ENCODE results near the gene SART1.
A peak's percentile ranks its signal among the peaks of the same experiment; 100 is the strongest.

Gene SART1

DNA sequence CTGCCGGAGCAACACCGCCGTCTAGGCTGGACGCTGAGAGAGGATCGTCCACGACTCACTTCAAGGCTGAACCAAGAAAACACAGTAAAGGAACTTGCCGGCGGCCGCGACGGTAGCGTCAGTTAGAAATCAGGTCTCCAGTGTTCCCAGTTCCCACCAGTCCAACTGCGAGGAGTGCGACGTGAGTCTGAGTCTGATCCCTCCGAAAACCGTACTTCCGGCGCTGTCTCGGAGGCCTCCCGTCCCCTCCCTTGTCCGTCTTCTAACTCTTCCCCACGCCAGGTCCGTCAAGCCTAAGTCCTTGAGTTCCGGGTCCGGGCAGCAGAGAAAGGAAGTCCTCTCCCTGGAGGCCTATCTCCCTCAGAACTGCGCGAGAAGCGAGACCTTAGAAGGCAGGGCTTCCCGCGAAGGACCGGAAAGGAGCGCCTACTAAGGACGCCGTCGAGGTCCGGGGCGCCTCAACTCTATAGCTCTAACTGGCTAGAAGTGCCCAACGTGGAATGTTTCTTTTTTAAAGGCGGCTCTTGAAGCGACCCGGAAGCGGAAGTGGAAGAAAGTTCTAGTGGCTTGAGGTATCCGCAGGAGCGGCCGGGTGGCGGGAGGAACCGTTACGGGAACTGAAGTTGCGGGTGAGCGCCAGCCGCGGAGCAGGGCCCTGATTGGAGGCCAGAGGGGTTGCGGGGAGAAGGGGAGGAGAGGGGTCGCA is 40.6 kb downstream of the SART1 start, which contains the start of the genes BANF1 and EIF1AD:
Gene BANF1, plus strand, starts transcription at position 562 of the 706 bp plus-strand sequence. CDS start 748 bp downstream, outside the sequence.
Gene EIF1AD, minus strand, starts transcription at position 216 of the 706 bp plus-strand sequence. CDS start 1,768 bp downstream, outside the sequence.
- Histone ChIP-seq H3K36me3 (ENCODE audit: control insufficient read depth, insufficient read depth, low read length) (peaks cover 31% of the 10 kb centered on the region), H3K4me3 (replicated peaks; ENCODE audit: low read depth, low read length) (peak within 1 kb of the TSS; percentile 96), H3K27me3 (replicated peaks; ENCODE audit: control insufficient read depth, insufficient read depth, low read length) (no peaks in the 10 kb centered on the region)
- TF ChIP-seq, protein P1, sequence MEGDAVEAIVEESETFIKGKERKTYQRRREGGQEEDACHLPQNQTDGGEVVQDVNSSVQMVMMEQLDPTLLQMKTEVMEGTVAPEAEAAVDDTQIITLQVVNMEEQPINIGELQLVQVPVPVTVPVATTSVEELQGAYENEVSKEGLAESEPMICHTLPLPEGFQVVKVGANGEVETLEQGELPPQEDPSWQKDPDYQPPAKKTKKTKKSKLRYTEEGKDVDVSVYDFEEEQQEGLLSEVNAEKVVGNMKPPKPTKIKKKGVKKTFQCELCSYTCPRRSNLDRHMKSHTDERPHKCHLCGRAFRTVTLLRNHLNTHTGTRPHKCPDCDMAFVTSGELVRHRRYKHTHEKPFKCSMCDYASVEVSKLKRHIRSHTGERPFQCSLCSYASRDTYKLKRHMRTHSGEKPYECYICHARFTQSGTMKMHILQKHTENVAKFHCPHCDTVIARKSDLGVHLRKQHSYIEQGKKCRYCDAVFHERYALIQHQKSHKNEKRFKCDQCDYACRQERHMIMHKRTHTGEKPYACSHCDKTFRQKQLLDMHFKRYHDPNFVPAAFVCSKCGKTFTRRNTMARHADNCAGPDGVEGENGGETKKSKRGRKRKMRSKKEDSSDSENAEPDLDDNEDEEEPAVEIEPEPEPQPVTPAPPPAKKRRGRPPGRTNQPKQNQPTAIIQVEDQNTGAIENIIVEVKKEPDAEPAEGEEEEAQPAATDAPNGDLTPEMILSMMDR (IDR thresholded peaks at IDR 0.05; ENCODE audit: insufficient read depth, low read length, poor library complexity, severe bottlenecking): no peak
- DNase-seq (ENCODE audit: extremely low read depth, insufficient read length): peak; percentile 94

DNA sequence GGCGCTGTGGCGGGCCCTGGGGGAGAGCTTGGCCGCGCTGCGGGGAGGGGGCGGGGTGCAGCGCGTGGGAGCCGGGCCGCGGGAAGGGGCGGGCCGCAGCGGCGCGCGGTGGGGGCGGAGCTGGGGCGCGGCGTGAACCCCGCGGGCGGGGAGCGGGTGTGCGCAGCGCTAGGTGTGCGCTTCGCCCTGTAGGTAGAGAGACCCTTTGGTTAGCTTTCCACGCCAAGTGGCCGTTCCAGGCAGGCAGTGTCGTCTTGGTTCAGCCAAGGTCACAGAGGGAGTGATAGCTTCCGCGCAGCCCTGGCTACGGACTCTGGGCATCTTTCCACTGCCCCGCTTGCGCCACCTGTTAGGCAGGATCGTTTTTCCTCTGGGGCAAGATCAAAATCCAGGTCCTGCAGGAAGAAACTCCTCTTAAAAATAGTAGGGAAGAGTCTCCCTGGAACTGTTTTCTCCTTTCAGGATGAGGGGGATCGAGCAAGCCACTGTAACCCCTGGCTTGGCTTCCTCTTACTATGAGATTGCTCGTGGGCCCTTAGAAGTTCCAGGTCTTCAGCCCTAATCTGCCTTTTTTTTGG is 41.2 kb downstream of the SART1 start:
- H3K4me3 ChIP-seq (replicated peaks; ENCODE audit: low read depth, low read length): peak overlapping the region; percentile 96
- H3K27me3 ChIP-seq (replicated peaks; ENCODE audit: control insufficient read depth, insufficient read depth, low read length): no peaks in the 10 kb centered on the region
- TF ChIP-seq, protein P1 (IDR thresholded peaks at IDR 0.05; ENCODE audit: insufficient read depth, low read length, poor library complexity, severe bottlenecking): peak; percentile 19
- peaks cover 28% of the 10 kb centered on the region for H3K36me3 ChIP-seq (ENCODE audit: control insufficient read depth, insufficient read depth, low read length)
- no peak for DNase-seq (ENCODE audit: extremely low read depth, insufficient read length)

DNA sequence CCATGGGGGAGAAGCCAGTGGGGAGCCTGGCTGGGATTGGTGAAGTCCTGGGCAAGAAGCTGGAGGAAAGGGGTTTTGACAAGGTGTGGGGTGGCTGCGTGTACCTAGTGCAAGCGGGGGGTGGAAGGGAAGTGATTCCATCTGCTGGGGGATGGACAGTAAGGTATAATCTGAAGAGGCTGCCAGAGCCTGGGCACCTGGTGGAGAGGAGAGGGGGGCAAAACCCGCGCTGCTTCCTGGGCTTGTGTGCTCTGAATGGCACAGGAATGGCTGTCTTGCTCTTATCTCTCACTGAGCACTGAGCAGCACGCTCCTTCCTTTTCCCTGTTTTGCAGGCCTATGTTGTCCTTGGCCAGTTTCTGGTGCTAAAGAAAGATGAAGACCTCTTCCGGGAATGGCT is 41.8 kb downstream of the SART1 start:
- H3K36me3 ChIP-seq (ENCODE audit: control insufficient read depth, insufficient read depth, low read length): peaks cover 24% of the 10 kb centered on the region
- no peaks in the 10 kb centered on the region for H3K27me3 ChIP-seq (replicated peaks; ENCODE audit: control insufficient read depth, insufficient read depth, low read length)
- peak overlapping the region; percentile 96 for H3K4me3 ChIP-seq (replicated peaks; ENCODE audit: low read depth, low read length)
- TF ChIP-seq, protein P1 (IDR thresholded peaks at IDR 0.05; ENCODE audit: insufficient read depth, low read length, poor library complexity, severe bottlenecking): no peak
- no peak for DNase-seq (ENCODE audit: extremely low read depth, insufficient read length)

DNA sequence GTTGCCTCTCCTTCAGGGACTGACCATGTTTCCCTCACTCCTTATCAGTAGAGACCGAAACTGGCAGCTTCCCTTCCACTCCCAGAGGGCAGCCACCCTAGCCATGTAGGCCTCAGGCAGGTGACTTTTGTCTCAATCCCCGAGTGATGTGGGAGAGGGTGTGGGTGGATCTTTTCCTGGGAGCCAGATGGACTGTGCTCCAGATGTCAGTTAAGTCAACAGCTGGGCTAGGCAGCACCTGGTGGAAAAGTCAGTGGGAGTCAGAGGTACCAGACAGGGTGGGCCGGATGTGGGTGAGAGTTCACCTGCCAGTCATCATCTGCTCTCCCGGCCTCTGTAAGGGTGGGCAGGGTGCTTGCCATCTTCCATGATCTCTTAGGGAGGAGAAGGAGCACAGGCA is 42.7 kb downstream of the SART1 start:
- no peaks in the 10 kb centered on the region for H3K27me3 ChIP-seq (replicated peaks; ENCODE audit: control insufficient read depth, insufficient read depth, low read length)
- DNase-seq (ENCODE audit: extremely low read depth, insufficient read length): no peak
- no peak overlapping the region for H3K4me3 ChIP-seq (replicated peaks; ENCODE audit: low read depth, low read length)
- TF ChIP-seq, protein P1 (IDR thresholded peaks at IDR 0.05; ENCODE audit: insufficient read depth, low read length, poor library complexity, severe bottlenecking): no peak
- H3K36me3 ChIP-seq (ENCODE audit: control insufficient read depth, insufficient read depth, low read length): peaks cover 18% of the 10 kb centered on the region

DNA sequence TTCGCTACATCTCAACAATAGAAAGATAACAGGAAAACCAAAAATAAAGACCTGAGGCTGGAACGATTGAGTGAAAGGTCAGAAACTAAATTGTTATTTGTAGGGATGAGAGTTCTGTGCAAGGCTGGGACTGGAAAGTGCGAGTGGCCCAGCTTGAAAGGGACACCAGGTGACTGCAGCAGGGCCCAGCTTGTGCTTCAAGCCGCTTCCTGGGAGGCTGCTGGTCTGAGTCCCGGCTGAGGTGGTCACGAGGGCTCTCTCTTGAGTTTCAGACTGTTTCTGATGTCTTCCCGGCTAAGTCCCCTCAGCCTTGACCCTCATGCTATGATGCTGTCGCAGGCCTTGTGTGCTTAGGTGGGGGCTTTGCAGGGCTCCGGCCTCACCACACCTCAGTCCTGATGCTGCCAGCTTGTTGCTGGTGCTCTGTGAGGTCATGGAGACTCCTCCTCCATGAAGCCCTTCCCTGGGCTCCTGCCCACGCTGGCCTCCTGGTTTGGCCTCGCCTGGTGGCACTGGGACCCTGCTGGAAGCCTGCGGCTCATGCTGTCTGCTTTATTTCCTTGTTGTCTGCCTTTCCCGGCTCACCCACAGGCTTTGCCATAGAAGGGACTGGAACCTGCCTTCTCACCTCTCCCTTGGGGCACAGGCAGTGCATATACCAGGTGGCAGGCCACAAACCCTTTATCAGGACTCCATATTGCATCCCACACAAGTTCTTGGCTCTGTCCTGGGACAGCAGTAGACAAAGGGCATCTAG is 44.8 kb downstream of the SART1 start:
- Histone ChIP-seq H3K4me3 (replicated peaks; ENCODE audit: low read depth, low read length) (no peak overlapping the region), H3K27me3 (replicated peaks; ENCODE audit: control insufficient read depth, insufficient read depth, low read length) (no peaks in the 10 kb centered on the region), H3K36me3 (ENCODE audit: control insufficient read depth, insufficient read depth, low read length) (peaks cover 7% of the 10 kb centered on the region)
- TF ChIP-seq, protein P1 (IDR thresholded peaks at IDR 0.05; ENCODE audit: insufficient read depth, low read length, poor library complexity, severe bottlenecking): no peak
- no peak for DNase-seq (ENCODE audit: extremely low read depth, insufficient read length)

Data from GM06990 (cell line).